NT2/D1 (cell line): Measurements from ENCODE around the gene ARHGAP42.

Experiments
- SUZ12 ChIP-seq: IDR thresholded peaks from 2 replicates; pipeline ENCODE4 v1.6.1; 2011; ENCODE audit not compliant: insufficient read length, insufficient read depth; ENCODE audit errors: extremely low read depth
- YY1 ChIP-seq: IDR thresholded peaks from 2 replicates; pipeline ENCODE4 v1.6.1; 2011; ENCODE audit not compliant: insufficient read length, insufficient read depth
- ZNF274 ChIP-seq: IDR thresholded peaks from 2 replicates; pipeline ENCODE4 v1.6.1; 2011; ENCODE audit warnings: mild to moderate bottlenecking, low read depth, low read length

DNA sequence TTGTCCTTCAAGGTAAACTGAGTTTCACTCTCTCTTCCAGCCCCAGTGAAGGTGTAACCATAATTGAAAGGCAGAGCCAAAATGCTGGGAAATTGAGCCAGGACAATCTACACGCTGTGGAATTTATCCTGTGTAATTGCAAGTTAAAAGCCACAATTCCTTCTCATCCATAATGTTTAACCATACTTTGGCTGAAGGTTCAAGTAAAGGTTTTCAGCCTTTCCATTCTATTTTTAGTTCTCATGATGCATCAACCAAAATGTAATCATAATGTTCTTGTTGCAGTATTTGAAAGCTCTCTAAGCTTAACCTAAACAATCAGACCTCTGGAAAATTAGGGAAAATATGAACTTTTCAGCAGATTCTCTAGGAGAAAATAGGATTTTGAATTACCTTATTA, 14.0 kb upstream of the ARHGAP42 start:
- TF ChIP-seq ZNF274, result no peak
- no peak for TF ChIP-seq YY1
- TF ChIP-seq SUZ12, result no peak
